GM10248 (cell line): ENCODE results near the gene USP5.

ENCODE experiments used
- CTCF ChIA-PET: fragments of 300-600 bp; sonication (Branson Sonifier 250); formaldehyde crosslinking; extraction: SDS; loops from one replicate; lab custom pipeline; 2021; ENCODE audit warnings: antibody characterized with exemption; lab: Yijun Ruan, JAX
- POLR2A ChIA-PET: fragments of 350-650 bp; sonication (Branson Sonifier 250); formaldehyde crosslinking; extraction: SDS; loops from one replicate; lab custom pipeline; 2020; ENCODE audit warnings: antibody characterized with exemption; lab: Yijun Ruan, JAX
- DNase-seq: peaks from one replicate; pipeline ENCODE4 v3.0.0; 2012; ENCODE audit errors: extremely low spot score
- CTCF ChIP-seq: IDR thresholded peaks from 2 replicates; pipeline ENCODE4 v1.5.1; 2012; ENCODE audit warnings: mild to moderate bottlenecking, low read depth; ENCODE audit errors: extremely low read depth, missing control alignments, control extremely low read depth

The USP5 gene

GRCh38 chr12:6909421-6910145, 57.6 kb downstream of the USP5 start:
- POLR2A ChIA-PET = interaction anchor here (1.3 to 1.4 kb wide), 2 partner anchors 43 kb away, joined by 3 read pairs; partner anchors contain the start of gene TPI1
- DNase-seq = no peak
- CTCF ChIA-PET = interaction anchor here (0.7 to 5.0 kb wide), 8 partner anchors 14 to 55 kb away, joined by 3 to 35 read pairs (median 4); no protein-coding TSS in a partner anchor

DNA sequence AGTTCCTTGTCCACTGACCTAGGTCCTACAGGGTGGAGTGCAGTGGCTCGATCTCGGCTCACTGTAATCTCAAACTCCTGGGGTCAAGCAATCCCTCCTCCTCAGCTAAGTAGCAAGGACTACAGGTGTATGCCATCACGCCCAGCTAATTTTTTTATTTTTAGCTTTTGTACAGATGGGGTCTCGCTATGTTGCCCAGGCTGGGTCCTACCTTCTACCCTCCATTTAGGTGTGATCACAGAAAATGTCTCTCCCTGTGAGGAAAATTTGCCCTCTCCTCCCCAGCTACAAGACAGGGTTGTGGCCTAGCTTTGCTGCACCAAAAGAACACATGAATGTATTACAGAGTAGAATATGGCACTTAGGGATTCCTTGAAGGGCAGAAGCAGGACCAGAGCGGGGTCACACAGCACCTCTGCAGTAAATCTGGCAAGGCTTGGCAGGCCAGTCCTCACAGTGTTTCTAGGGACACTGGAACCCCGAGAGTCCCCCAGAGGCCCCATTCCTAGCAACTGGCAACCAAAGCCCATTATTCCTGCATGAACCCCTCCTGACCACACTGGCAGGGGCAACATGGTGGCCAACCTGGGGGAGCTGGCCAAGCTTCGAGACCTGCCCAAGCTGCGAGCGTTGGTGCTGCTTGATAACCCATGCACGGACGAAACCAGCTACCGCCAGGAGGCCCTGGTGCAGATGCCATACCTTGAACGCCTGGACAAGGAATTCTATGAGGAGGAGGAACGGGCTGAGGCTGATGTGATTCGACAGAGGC, 60.4 kb downstream of the USP5 start:
- no peak for TF ChIP-seq CTCF
- ChIA-PET CTCF (interaction anchor here (1.3 to 5.7 kb wide), 12 partner anchors 10 to 197 kb away, joined by 3 to 45 read pairs (median 6); partner anchors contain the start of genes C12orf57, LPCAT3, RNU7-1 and SPSB2), POLR2A (no interaction called here)
- DNase-seq = no peak

More at GRCh38 chr12:6909421-6910145, 57.6 kb downstream of the USP5 start:
- no peak for TF ChIP-seq CTCF

DNA sequence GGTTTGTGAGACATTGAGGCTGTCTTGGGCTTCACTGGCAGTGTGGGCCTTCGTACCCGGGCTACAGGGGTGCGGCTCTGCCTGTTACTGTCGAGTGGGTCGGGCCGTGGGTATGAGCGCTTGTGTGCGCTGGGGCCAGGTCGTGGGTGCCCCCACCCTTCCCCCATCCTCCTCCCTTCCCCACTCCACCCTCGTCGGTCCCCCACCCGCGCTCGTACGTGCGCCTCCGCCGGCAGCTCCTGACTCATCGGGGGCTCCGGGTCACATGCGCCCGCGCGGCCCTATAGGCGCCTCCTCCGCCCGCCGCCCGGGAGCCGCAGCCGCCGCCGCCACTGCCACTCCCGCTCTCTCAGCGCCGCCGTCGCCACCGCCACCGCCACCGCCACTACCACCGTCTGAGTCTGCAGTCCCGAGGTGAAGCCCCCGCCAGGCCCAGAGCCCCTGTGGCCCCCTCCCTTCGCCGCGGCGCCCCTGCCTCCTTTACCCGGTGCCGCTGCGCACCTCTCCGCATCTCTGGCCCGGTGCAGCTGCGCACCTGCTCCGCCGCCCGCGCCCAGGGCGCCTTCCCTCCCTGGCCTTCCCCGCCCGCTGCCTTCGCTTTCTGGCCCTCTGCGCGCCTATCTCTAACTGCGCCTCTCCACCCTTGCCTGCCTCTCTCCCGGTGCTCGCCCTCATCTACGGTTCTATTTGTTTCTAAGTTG, 62.4 kb downstream of the USP5 start, which contains the start of gene ENO2:
TSS of gene ENO2 (plus strand) at position 335 of the 701 bp plus-strand sequence. CDS start 1,253 bp downstream, outside the sequence.
- TF ChIP-seq CTCF = no peak
- DNase-seq = peak; percentile 89
- CTCF ChIA-PET = interaction anchor here (0.6 to 5.7 kb wide), 6 partner anchors 11 to 198 kb away, joined by 3 to 45 read pairs (median 5); no protein-coding TSS in a partner anchor
- POLR2A ChIA-PET = interaction anchor here (1.0 to 1.4 kb wide), 4 partner anchors 23 to 47 kb away, joined by 3 to 5 read pairs (median 4); partner anchors contain the start of genes C12orf57, RNU7-1, SPSB2 and TPI1

GRCh38 chr12:6914947-6915788, 63.2 kb downstream of the USP5 start:
- ChIA-PET POLR2A (interaction anchor here (1.0 to 1.4 kb wide), 4 partner anchors 24 to 48 kb away, joined by 3 to 5 read pairs (median 4); partner anchors contain the start of genes C12orf57, RNU7-1, SPSB2 and TPI1), CTCF (interaction anchor here (0.6 to 5.7 kb wide), 5 partner anchors 10 to 198 kb away, joined by 3 to 45 read pairs (median 7); no protein-coding TSS in a partner anchor)
- DNase-seq = no peak
- no peak for TF ChIP-seq CTCF

- no peak for TF ChIP-seq CTCF
- ChIA-PET CTCF (interaction anchor here (0.8 to 5.7 kb wide), 8 partner anchors 9 to 197 kb away, joined by 3 to 45 read pairs (median 3); partner anchors contain the start of gene SPSB2), POLR2A (interaction anchor here (1.3 kb wide), 1 partner anchor 43 kb away, joined by 5 read pairs; the partner anchor contains the start of gene SPSB2)
- DNase-seq = no peak
Measured at GRCh38 chr12:6915789-6916285, 63.9 kb downstream of the USP5 start.
